Trophoblast cell (in vitro differentiated cells and primary cell): Measurements from ENCODE around the gene C13orf46.
"Not testable (repeated sequence)": the region's sequence is repeated elsewhere in the genome, so short reads cannot be mapped to it uniquely, and the experiment has no call there.

Experiments
- DNase-seq, 2 donors: peaks; one replicate each; pipeline ENCODE4 v3.0.0-alpha.2; 2016
- H2AFZ ChIP-seq: 2 replicates; pipeline ENCODE4 v1.6.1; 2013; ENCODE audit warnings: low read length, moderate library complexity, mild to moderate bottlenecking; ENCODE audit not compliant: insufficient read depth, poor library complexity
- H2AK5ac ChIP-seq: 2 replicates; pipeline ENCODE4 v1.6.1; 2013; ENCODE audit warnings: mild to moderate bottlenecking, low read length
- H2BK120ac ChIP-seq: 2 replicates; pipeline ENCODE4 v1.6.1; 2013; ENCODE audit warnings: low read length, mild to moderate bottlenecking, moderate library complexity; ENCODE audit not compliant: insufficient read depth, poor library complexity
- H2BK12ac ChIP-seq: 2 replicates; pipeline ENCODE4 v1.6.1; 2013; ENCODE audit warnings: mild to moderate bottlenecking, low read length, moderate library complexity
- H2BK5ac ChIP-seq: 2 replicates; pipeline ENCODE4 v1.6.1; 2013; ENCODE audit warnings: low read length, low read depth, moderate library complexity, mild to moderate bottlenecking; ENCODE audit not compliant: poor library complexity
- H3K14ac ChIP-seq: 2 replicates; pipeline ENCODE4 v1.6.1; 2013; ENCODE audit warnings: mild to moderate bottlenecking, low read length
- H3K18ac ChIP-seq: 2 replicates; pipeline ENCODE4 v1.6.1; 2013; ENCODE audit warnings: mild to moderate bottlenecking, low read length
- H3K23ac ChIP-seq: 2 replicates; pipeline ENCODE4 v1.6.1; 2013; ENCODE audit warnings: low read length
- H3K27ac ChIP-seq: 2 replicates; pipeline ENCODE4 v1.5.1; 2013; ENCODE audit warnings: low read depth, mild to moderate bottlenecking, inconsistent platforms, low read length, moderate library complexity
- H3K27me3 ChIP-seq: 2 replicates; pipeline ENCODE4 v1.6.1; 2013; ENCODE audit warnings: inconsistent platforms, mild to moderate bottlenecking, low read length, moderate library complexity; ENCODE audit not compliant: insufficient read depth
- H3K36me3 ChIP-seq, 2 experiments: 1 replicate in 1 of 2; 2 replicates in 1 of 2; pipeline ENCODE4 v1.6.1; 2013; ENCODE audit warnings: low read length in 2 of 2, mild to moderate bottlenecking in 2 of 2, moderate library complexity in 1 of 2; ENCODE audit not compliant: insufficient read depth in 2 of 2, control insufficient read depth in 1 of 2
- H3K4ac ChIP-seq: 2 replicates; pipeline ENCODE4 v1.6.1; 2013; ENCODE audit warnings: low read depth, mild to moderate bottlenecking, low read length, moderate library complexity
- H3K4me1 ChIP-seq, 2 experiments: 1 replicate in 1 of 2; 2 replicates in 1 of 2; pipeline ENCODE4 v1.6.1; 2013; ENCODE audit warnings: low read length in 2 of 2, mild to moderate bottlenecking in 2 of 2, moderate library complexity in 1 of 2; ENCODE audit not compliant: insufficient read depth in 2 of 2, control insufficient read depth in 1 of 2
- H3K4me2 ChIP-seq: 2 replicates; pipeline ENCODE4 v1.6.1; 2013; ENCODE audit warnings: inconsistent platforms, mild to moderate bottlenecking, low read length, moderate library complexity
- H3K4me3 ChIP-seq: 2 replicates; pipeline ENCODE4 v1.5.1; 2013; ENCODE audit warnings: mild to moderate bottlenecking, low read depth, low read length, inconsistent platforms
- H3K79me1 ChIP-seq: one replicate; pipeline ENCODE4 v1.6.1; 2013; ENCODE audit warnings: low read length
- H3K79me2 ChIP-seq: 2 replicates; pipeline ENCODE4 v1.6.1; 2013; ENCODE audit warnings: low read length, mild to moderate bottlenecking; ENCODE audit not compliant: control insufficient read depth, insufficient read depth, poor library complexity
- H3K9ac ChIP-seq: 2 replicates; pipeline ENCODE4 v1.6.1; 2013; ENCODE audit warnings: mild to moderate bottlenecking, low read length
- H3K9me3 ChIP-seq: 2 replicates; pipeline ENCODE4 v1.6.1; 2013; ENCODE audit warnings: low read depth, mild to moderate bottlenecking, control low read depth, inconsistent platforms, low read length; ENCODE audit not compliant: insufficient read depth
- H4K12ac ChIP-seq: 2 replicates; pipeline ENCODE4 v1.6.1; 2013; ENCODE audit warnings: low read depth, mild to moderate bottlenecking, low read length, moderate library complexity
- H4K8ac ChIP-seq: 2 replicates; pipeline ENCODE4 v1.6.1; 2013; ENCODE audit warnings: low read depth, mild to moderate bottlenecking, low read length, moderate library complexity
- H4K91ac ChIP-seq: one replicate; pipeline ENCODE4 v1.6.1; 2013; ENCODE audit warnings: low read depth, mild to moderate bottlenecking, low read length, moderate library complexity
- WGBS: extraction: QIAGEN DNeasy Blood & Tissue Kit; methylation state at CpG from one replicate; pipeline ENCODE4 v1.1.7; 2013; ENCODE audit warnings: missing lambda C conversion rate; ENCODE audit not compliant: insufficient read length, insufficient coverage; ENCODE audit errors: extremely low coverage; 5-methylcytosine and 5-hydroxymethylcytosine counted together

Gene C13orf46

DNA sequence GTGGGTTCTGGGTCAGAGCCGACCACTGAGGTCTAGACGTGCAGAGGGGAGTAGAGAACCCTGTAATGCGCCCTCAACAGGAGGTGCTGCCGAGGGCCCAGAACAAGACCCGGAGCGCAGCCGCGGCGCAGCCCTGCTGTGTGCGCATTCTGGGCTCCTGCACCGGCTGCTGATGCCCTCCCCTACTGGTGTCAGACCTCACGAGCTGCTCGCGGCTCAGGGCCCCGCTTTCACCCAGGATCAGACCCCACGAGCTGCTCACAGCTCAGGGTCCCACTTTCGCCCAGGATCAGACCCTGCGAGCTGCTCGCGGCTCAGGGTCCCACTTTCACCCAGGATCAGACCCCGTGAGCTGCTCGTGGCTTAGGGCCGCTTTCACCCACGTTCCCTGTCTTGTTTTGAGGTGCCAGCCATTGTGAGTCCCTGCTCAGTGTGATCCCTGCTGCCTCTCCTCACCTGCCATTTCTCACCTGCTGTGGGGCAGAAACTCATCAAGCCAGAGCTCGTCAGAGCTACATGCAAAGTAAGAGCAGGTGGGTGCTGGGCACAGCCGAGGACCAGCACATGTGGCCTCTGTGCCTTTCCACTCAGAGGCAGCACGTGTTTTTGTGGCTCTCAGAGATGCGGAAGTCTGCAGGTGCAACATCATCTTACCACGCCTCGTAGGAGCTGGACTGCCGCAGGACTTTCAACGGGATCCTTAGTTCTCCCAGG lies 47.0 kb upstream of the C13orf46 start:
- WGBS: no CpG with 5 or more reads among the region's 32 CpGs
- no peak overlapping the region for H2AFZ ChIP-seq

DNA sequence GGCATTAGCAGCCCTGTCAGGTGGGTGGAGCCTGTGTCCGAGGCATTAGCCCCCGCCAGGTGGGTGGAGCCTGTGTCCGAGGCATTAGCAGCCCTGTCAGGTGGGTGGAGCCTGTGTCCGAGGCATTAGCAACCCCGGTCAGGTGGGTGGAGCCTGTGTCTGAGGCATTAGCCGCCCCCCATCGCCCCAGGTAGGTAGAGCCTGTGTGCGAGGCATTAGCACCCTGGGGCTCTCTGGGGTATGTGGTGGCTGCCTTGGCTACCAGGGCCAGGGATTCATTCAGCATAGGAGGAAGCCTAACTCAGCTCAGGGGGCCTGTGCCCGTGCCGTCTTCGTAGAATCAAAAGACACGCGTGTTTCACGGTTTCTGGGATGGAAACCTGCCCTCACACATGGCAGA lies 46.3 kb upstream of the C13orf46 start:
- H4K12ac ChIP-seq, H2BK12ac ChIP-seq, H3K4me2 ChIP-seq, H2BK120ac ChIP-seq, H2AK5ac ChIP-seq, H3K9ac ChIP-seq, H3K9me3 ChIP-seq, H4K8ac ChIP-seq, DNase-seq, H3K27me3 ChIP-seq, H4K91ac ChIP-seq, H3K79me2 ChIP-seq, H2BK5ac ChIP-seq, H3K4ac ChIP-seq, H3K18ac ChIP-seq, H3K23ac ChIP-seq, H2AFZ ChIP-seq, H3K14ac ChIP-seq, H3K4me3 ChIP-seq, H3K27ac ChIP-seq, H3K4me1 ChIP-seq, H3K79me1 ChIP-seq: not testable (repeated sequence)
- H3K36me3 ChIP-seq: peaks cover 63 to 65% of the 10 kb centered on the region in 2 experiments
- no CpG with 5 or more reads among the region's 14 CpGs for WGBS

More for the DNA sequence above, 47.0 kb upstream of the C13orf46 start:
- H3K79me2 ChIP-seq: no peaks in the 10 kb centered on the region
- H3K4me3 ChIP-seq: no peak overlapping the region
- no peak overlapping the region for H2AK5ac ChIP-seq
- peaks cover 4% of the 10 kb centered on the region for H3K9me3 ChIP-seq
- H3K4me1 ChIP-seq: peaks cover under 1% of the 10 kb centered on the region in 2 experiments
- no peak overlapping the region for H3K27ac ChIP-seq
- no peak overlapping the region for H4K8ac ChIP-seq
- no peak overlapping the region for H3K18ac ChIP-seq
- no peaks in the 10 kb centered on the region for H3K79me1 ChIP-seq
- H2BK120ac ChIP-seq: no peak overlapping the region
- H2BK12ac ChIP-seq: no peak overlapping the region
- peaks cover 56 to 58% of the 10 kb centered on the region in 2 experiments for H3K36me3 ChIP-seq
- DNase-seq: no peak
- H3K9ac ChIP-seq: no peak overlapping the region
- H3K27me3 ChIP-seq: no peaks in the 10 kb centered on the region
- H3K23ac ChIP-seq: no peak overlapping the region
- no peak overlapping the region for H3K4me2 ChIP-seq
- no peak overlapping the region for H4K12ac ChIP-seq
- no peak overlapping the region for H2BK5ac ChIP-seq
- no peak overlapping the region for H3K14ac ChIP-seq
- H4K91ac ChIP-seq: no peak overlapping the region
- no peak overlapping the region for H3K4ac ChIP-seq

DNA sequence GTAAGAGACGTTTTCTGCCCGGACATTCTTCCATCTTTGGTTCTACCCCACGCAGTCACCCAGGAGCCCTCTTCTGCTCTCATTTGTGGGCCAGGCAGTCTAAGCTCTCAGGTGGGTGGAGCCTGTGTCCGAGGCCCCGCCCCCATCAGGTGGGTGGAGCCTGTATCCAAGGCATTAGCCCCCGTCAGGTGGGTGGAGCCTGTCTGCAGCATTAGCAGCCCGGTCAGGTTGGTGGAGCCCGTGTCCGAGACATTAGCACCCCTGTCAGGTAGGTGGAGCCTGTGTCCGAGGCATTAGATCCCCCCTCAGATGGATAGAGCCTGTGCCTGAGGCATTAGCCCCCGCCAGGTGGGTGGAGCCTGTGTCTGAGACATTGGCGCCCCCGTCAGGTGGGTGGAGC lies 45.5 kb upstream of the C13orf46 start:
- H3K9me3 ChIP-seq: peaks cover 6% of the 10 kb centered on the region
- no peak overlapping the region for H2AK5ac ChIP-seq
- DNase-seq: no peak
- H3K14ac ChIP-seq: no peak overlapping the region
- H3K27ac ChIP-seq: no peak overlapping the region
- no peaks in the 10 kb centered on the region for H3K4me1 ChIP-seq
- no peak overlapping the region for H2AFZ ChIP-seq
- H3K4me3 ChIP-seq: no peak overlapping the region
- no peak overlapping the region for H2BK120ac ChIP-seq
- H3K4me2 ChIP-seq: no peak overlapping the region
- no peak overlapping the region for H3K9ac ChIP-seq
- H3K36me3 ChIP-seq: peaks cover 69 to 71% of the 10 kb centered on the region in 2 experiments
- H3K18ac ChIP-seq: no peak overlapping the region
- H3K27me3 ChIP-seq: no peaks in the 10 kb centered on the region
- H2BK5ac ChIP-seq: no peak overlapping the region
- WGBS: no CpG with 5 or more reads among the region's 13 CpGs
- H4K91ac ChIP-seq: no peak overlapping the region
- no peak overlapping the region for H3K23ac ChIP-seq
- H4K8ac ChIP-seq: no peak overlapping the region
- no peaks in the 10 kb centered on the region for H3K79me2 ChIP-seq
- H3K4ac ChIP-seq: no peak overlapping the region
- no peaks in the 10 kb centered on the region for H3K79me1 ChIP-seq
- no peak overlapping the region for H4K12ac ChIP-seq
- H2BK12ac ChIP-seq: no peak overlapping the region

DNA sequence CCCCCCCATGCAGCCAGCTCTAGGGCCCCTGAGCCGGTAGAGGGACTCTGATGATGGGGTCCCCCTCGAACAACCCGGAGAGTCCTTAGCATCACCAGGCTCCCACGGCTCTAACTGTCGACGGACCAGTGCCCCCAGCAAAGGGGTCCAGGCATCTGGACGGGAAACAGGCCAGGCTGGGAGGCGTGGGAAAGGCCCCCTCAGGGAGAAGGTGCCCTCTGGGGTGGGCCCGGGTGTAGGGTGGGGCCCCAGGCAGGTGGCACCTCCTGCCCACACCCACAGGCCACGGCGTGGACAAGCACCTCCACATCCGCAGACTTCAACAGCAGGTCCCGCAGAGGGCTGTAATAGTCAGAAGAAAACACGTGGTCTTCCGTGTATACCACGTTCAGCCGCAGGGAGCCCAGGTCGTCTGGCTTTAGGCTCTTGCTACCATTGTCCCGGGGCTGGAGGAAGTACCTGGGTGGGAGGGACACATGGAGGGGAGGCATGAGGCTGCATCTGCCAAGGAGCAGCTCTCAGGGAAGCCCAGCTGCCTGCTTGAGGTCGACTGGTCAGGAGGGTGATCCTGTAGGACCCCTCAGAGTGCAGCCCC lies 44.7 kb upstream of the C13orf46 start:
- Histone ChIP-seq H3K9ac (no peak overlapping the region), H3K18ac (no peak overlapping the region), H3K23ac (no peak overlapping the region), H3K9me3 (peaks cover 6% of the 10 kb centered on the region), H3K79me1 (no peaks in the 10 kb centered on the region), H4K8ac (no peak overlapping the region), H3K4me2 (no peak overlapping the region), H2BK12ac (no peak overlapping the region), H3K14ac (no peak overlapping the region), H3K79me2 (no peaks in the 10 kb centered on the region), H2BK5ac (no peak overlapping the region), H3K4ac (no peak overlapping the region), H3K4me1 (no peaks in the 10 kb centered on the region), H2AK5ac (no peak overlapping the region), H3K27me3 (no peaks in the 10 kb centered on the region), H4K91ac (no peak overlapping the region), H3K4me3 (no peak overlapping the region), H3K27ac (no peak overlapping the region), H2AFZ (no peak overlapping the region), H4K12ac (no peak overlapping the region), H2BK120ac (no peak overlapping the region), H3K36me3 (peaks cover 65 to 71% of the 10 kb centered on the region in 2 experiments)
- no peak for DNase-seq
- no CpG with 5 or more reads among the region's 20 CpGs for WGBS
